DMS79 (cell line): ENCODE measurements around the gene SAMD8.
"Not testable (repeated sequence)": the region's sequence is repeated elsewhere in the genome, so short reads cannot be mapped to it uniquely, and the experiment has no call there.

Experiments used
- DNase-seq: peaks from one replicate; lab custom pipeline; 2025; lab: John Stamatoyannopoulos, UW

The SAMD8 gene

DNA sequence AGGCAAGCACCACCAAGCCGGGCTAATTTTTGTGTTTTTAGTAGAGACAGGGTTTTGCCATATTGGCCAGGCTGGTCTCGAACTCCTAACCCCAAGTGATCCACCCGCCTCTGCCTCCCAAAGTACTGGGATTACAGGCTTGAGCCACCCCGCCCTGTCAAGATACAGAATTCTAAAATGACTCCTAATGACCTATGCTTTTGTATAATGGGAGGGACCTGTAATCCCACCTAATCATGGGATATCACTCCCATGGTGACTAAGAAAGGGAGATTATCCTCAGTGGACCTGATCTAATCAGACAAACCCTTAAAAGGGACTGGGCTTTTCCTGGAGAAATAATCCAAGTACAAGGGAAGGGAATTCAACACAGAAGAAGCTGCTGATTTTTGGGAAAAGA lies 28.8 kb downstream of the SAMD8 start:
- DNase-seq = no peak

DNA sequence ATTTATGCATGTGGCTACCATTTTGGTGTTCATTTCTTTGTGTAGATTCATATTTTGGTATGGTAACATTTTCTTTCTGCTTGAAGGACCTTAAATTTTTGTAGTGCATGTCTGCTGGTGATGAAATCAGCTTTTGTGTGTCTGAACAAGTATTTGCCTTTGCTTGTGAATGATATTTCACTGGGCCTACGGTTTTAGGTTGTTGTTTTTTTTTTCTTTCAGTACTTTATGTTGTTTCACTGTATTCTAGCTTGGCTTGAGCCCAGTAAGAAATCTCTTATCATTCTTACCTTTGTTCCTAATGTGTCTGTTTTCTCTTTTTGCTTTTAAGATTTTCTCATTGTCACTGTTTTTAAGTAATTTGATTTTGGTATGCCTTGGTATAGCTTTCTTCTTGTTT lies 31.9 kb downstream of the SAMD8 start:
- no peak for DNase-seq

DNA sequence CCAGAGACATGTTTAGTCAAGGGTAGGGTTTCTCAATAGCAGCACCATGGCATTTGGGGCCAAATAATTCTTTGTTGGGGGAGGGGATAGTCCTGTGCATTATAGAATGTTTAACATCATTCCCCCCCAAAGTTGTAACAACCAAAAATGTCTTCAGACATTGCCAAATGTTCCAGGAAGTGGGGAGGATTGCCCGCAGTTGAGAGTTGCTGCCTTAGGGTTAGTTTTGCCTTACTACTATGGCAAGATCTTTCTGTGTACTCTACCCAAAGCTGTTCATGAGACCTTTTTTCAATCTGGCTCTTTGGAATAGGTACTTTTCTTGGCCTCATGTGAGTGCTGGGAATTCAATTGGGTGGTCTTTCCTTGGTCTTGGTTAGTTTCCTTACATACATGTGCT lies 34.1 kb downstream of the SAMD8 start:
- DNase-seq = no peak

DNA sequence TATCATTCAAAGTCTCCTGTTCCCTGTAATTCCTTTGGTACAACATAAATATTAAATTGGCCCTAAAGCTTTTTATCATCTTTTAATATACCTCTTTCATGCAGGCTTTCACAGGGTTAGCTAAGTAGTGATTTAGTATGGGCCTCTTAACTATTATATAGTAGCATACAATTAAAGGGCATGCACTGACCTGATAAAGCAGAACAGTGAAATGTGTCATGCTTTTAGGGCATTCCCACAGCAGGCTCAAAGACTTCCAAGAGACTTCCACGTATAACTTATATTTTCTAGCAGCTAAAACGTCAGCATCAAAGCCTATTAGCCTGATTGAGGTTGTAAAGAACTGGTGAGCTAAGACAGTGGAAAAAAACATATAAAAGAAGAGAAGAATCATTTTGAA lies 35.3 kb downstream of the SAMD8 start:
- DNase-seq = no peak

DNA sequence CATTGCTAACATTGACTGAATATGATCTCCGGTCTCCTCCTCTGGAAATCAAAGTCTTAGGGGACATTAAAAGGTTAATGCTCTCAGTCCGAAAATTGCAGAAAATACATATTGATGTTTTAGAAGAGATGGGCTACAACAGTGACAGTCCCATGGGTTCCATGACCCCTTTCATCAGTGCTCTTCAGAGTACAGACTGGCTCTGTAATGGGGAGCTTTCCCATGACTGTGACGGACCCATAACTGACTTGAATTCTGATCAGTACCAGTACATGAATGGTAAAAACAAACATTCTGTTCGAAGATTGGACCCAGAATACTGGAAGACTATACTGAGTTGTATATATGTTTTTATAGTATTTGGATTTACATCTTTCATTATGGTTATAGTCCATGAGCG lies 39.2 kb downstream of the SAMD8 start:
- DNase-seq = no peak

DNA sequence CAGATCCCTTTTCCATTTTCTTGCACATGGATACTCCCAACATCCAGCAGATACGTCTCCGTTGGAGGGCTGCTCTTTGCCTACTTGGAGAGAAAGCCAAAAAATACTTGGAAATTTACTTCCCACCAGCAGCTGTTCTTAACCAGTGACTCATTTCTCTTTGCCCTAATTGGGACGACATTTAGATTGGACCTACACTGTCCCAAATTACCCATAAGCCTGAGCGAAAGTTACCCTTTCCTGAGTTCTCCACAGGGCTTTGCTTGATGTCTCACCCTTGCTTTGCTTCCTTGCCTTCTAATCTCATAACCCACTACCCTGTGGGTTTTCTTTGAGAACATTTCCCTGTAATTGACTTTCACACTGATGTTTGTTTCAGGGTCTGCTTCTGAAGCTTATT lies 48.1 kb downstream of the SAMD8 start:
- DNase-seq = no peak

DNA sequence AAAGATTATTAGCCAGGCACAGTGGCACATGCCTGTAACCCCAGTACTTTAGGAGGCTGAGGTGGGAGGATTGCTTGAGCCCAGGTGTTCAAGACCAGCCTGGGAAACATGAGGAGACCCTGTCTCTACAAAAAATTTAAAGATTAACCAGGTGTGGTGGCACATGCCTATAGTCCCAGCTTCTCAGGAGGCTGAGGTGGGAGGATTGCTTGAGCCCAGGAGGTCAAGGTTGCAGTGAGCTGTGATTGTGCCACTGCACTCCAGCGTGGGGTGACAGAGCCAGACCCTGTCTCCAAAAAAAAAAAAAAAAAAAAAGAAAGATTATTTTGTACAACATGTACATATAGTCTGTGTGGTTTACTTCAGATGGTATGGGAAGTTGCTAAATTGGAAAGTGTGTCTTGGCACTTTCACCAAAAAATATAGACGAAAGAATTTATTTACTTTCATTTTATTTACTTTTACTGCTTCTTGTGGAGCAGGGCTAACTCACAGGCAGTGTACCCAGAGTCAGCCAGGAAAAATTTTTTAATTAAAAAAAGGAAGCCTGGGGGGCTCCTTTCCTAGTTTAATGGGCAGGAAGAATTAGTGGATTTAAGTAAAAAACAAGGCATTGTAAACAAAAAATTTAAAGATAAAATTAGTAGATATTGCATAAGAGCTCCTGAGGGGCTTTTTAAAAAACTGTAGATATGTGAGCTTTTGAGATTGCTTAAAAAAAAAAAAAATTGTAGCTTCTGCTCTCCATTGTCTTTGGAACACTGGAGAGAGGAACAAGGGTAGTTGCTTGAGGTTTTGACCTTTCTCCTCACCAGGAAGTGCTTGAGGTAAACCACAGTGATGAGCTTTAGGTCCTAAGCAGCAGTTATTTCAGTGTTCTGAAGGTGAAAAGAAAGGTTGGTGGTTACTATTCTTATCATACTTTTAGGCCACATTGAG lies 54.5 kb downstream of the SAMD8 start:
- DNase-seq = no peak

DNA sequence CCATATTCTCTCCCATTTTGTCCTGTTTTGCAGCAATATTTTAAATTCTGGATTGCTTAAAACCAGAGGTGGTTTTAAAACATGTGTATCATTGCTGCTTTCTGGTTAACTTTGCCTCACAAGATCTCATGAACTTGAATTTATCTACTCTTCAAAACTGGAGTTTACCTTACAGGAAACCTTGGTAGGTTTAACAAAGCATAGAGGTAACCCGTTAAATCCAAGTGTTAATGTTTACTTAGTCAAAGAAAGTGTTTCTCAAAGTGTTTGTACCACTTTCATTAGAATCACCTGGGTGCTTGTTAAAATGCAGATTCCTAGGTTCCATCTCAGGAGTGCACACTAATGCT lies 55.1 kb downstream of the SAMD8 start:
- DNase-seq = no peak

DNA sequence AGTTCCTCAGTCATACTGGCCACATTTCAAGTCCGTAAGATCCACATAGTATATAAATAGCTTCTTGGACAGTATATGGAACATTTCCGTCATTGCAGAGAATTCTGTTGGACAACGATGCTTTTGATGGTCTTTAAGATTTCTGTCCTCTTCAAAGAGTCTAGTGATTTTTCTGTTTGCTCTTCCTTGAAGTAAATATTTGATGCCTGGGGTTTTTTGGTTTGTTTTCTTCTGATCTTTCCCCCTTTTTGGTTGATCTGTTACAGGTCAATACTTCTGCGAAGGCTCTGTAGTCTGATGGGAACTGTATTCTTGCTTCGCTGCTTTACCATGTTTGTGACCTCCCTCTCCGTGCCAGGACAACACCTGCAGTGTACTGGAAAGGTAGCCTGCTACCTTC lies 56.8 kb downstream of the SAMD8 start:
- no peak for DNase-seq

DNA sequence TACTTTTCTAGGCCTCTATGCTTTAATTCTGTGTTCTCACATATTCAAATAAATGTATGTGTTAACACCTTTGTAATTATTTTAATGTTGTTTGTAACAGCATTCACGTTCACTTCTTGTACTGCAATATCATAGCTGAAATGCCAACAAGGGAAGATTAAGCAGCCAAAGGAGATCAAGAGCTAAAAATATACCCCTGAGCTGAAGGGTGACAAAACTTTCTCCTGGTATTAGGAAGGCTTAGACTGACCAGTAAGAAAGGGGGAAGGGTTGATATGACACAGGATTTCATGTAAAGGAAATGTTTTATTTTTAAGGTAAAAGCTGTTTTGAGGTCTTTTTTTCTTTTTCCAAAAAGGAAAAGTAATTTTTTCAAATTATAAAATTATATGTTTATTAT lies 58.8 kb downstream of the SAMD8 start:
- no peak for DNase-seq

DNA sequence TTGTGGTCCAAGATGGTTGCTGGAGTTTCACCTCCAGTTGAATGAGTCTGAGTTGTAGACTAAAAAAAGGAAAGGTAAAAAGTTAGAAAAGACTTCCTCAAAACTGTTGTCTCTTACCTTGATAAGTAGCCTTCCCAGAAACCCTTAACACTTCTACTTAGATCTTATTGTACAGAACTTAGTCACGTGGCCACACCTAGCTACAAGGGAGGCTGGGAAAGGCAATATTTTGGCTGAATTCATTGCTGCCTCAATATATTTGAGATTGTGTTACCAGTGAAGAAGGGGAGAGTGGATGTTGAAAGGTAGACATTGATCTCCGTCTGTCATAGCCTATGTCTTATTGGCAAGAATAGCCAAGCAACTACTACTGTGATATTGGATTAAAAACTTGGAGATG lies 63.6 kb downstream of the SAMD8 start:
- no peak for DNase-seq

DNA sequence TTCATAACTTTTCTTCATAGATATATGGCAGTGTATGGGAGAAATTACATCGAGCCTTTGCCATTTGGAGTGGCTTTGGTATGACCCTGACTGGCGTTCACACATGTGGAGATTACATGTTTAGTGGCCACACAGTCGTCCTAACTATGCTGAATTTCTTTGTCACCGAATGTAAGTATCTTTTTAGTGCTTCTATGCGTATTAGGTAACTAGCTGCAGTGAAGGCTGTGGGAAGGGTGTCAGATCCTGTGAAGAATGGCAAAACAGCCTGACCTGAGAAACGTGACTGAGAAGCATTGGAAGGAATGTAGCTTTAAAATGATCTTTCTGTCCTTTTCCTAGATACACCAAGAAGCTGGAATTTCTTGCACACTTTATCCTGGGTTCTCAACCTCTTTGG lies 64.6 kb downstream of the SAMD8 start:
- DNase-seq = no peak

DNA sequence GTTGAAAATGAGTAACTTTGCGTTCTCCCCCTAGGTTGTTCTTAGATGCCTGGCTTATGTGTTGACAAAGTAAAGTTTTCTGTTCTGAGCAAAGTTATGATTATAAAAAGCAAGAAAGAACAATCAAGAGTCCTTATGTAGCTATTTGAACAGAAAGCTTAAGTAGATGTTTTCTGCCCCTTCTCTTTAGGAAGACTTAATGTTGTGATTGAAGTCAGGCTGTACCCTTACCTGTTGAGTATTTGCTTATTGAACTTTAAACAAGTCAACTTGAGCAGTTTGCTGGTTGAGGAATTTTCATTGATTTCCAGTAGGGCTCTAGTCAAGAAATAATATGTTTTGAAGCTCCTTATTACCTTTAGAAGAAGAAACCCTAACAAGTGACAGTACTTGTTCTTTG lies 65.3 kb downstream of the SAMD8 start:
- DNase-seq = no peak

DNA sequence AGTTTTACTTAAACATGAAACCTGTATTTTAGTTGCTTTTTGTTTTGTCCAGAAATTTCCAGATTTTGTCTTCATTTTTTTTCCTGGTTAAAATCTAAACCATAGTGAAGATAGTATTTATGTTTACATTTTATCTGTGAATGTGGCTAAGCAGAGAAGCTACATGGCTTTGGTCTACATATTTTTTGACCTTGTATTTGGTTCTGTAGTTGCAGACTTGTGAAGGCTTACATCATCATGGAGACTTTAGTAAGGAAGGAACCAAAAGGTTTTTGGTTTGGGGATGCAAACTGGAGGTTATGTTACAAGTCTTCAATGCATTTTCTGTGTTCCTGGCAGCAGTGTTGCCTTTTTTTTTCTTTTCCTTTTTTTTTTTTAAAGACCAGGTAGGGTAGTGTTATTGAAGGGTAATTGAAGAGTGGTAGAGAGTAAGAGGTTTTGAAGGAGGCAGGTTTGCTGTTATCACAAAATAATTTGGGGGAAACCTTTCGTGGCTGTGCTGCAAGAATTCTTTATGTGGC lies 68.3 kb downstream of the SAMD8 start:
- no peak for DNase-seq

DNA sequence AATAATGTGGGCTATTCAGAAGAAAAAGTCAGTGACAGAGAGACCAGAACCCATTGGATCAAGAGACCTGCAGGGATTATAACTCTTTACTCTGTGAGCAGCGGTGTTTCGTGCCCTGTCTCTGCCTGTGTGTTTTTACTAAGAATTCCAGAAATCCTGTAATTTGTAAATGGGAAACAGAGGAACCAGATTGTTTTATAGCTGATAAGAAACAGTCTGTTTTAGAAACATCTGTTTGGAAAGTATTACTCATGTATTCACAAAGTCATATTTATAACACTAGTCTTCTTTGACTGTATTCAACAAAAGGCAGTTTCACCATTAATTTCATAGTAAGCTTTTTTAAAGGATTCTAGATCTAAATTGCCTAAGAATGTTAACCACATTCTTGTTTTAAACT lies 69.1 kb downstream of the SAMD8 start:
- no peak for DNase-seq

DNA sequence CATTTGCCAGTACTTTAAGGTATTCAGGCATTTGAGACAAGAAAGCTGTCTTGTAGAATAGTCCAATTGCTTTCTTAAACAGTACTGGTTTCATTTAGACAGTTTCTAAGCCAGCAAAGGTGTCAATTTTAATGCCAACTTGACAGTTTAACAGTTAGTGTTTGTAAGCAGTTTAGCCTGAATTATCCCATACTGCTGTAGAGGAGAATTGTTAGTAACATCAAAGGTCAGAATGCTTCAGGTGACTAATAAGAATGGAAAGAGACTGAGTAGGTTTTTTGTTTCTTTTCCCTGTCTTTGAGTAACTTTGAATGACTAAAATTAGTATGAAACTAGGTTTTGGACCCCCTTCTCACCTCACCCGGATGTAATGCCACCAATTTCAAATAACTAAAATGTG lies 69.6 kb downstream of the SAMD8 start:
- no peak for DNase-seq

DNA sequence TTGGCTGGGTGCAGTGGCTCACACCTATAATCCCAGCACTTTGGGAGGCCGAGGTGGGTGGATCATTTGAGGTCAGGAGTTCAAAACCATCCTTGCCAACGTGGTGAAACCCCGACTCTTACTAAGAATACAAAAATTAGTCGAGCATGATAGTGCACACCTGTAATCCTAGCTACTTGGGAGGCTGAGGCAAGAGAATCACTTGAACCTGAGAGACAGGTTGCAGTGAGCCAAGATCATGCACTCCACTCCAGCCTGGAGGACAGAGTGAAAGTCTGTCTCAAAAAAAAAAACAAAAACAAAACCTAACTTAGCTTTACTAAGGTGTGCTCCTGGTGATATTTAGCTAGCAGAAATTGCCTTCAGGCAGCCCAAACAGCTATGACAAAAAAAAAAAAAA lies 74.9 kb downstream of the SAMD8 start:
- no peak for DNase-seq

DNA sequence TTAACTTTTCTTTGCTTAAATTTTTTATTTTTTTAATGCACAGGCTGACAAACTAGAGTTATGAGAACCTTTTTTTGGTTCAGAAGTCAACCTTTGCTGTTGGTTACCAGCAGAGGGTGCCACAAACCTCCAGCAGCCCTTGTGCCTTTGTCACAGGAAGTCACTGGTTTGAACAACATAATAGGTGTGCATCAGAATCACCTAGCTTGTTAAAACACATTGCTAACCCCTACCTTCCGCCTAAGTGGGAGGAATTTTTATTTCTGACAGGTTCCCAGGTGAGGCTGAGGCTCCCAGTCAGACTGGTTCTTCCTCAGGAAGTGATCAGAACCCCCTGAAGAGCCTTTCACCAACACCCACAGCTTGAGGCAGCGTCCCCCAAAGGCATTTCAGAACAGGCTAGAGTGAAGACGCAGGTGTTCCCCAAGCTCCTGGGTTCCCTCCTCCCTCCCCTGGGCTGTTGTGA lies 76.5 kb downstream of the SAMD8 start:
- no peak for DNase-seq

DNA sequence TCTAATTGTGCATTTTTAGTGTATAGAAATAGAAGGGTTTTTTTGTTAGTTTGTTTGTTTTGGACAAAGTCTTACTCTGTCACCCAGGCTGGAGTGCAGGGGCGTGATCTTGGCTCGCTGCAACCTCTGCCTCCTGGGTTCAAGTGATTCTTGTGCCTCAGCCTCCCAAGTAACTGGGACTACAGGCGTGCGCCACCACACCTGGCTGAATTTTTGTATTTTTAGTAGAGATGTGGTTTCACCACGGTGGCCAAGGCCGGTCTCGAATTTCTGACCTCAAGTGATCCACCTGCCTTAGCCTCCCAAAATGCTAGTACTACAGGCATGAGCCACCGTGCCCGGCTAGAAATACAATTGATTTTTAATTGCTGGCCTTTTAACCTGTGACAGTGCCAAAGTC lies 77.1 kb downstream of the SAMD8 start:
- not testable (repeated sequence) for DNase-seq

DNA sequence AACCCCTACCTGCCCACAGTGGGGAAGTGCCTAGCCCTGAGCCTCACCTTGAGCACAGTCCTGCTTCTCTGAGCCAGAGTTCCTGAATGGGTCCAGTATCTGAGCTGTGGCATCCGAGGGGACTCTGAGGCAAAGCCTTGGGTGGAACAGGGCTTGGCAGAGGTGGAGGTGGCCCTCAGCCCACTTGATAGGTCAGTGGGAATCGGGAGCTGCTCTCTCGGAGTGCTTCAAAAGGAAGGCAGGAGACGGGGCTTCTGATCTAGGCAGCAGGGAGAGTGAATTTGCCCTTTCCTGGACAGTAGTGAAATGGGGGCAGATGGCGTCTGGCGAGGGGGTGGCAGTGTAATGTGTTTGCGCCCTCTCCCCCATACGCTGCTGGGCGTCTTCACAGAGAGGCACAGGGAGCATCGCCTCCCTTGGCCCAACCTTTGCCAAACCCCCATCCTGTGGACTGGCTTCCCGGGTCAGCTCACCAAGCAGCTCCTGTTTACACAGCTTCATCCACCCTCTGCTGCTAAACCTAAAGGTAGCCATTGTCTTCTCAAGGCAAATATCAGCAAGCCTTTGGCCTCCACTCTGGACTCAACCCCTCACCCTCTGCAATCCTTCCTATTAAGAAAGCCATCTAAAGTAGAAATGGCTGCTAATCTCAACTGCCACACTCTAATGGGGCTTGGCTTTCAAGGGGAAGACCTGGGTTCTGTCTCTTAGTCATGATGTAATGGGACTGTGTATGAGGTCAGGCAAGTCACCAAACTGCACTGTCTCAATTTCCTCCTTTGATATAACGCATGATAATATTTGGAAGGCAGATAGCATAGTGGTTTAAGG lies 78.0 kb downstream of the SAMD8 start:
- no peak for DNase-seq

DNA sequence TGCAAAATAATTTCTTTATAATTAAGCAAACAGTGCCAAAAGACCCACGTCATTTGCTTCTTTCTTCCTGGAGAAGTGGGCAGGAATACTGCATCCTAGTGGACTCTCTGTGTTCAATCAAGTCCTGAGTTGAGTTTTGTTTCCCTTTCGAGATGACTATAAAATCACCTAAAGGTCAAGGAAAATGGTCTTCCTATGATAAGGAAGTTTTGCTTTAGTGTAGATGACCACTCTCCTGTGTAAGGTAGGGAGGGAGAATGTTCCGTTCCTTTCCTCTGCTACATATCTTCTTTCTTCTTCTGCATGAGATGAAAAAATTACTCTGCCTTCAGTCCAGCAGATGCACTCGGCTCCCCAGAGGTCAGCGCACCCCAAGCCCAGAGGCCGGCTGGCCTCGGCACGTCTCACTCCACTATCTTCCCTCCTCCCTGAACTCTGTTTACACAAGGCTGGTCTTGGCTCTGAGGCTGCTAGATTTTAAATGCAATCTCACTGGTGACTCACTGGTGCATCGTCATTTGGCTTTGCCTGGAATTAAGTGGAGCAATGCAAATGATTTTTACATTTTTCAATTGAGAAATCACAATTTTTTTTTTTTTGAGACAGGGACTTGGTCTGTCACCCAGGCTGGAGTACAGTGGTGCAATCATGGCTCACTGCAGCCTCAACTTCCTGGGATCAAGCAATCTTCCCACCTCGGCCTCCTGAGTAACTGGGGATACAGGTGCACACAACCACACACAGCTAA lies 80.5 kb downstream of the SAMD8 start:
- no peak for DNase-seq

DNA sequence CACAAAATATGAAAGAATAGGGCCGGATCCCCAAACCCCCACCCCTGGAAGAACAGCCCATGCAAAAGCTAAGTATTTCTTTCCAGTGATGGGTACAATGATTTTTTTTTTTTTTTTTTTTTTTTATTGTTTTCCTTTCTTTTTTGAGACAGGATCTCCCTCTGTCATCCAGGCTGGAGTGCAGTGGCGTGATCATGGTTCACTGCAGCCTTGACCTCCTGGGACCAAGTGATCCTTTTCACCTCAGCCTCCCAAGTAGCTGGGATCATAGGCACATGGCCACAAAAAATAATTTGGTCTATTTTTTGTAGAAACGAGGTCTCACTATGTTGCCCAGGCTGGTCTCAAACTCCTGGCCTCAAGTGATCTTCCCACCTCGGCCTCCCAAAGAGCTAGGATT lies 83.2 kb downstream of the SAMD8 start:
- not testable (repeated sequence) for DNase-seq
